Stimulated activated CD4-positive, alpha-beta T cell treated with anti-CD3 and anti-CD28 coated beads, Interleukin-15, amount 100 ng/mL, for 24 hours (primary cell): ENCODE results near the gene TSHZ1.
"Not testable (repeated sequence)": the region's sequence is repeated elsewhere in the genome, so short reads cannot be mapped to it uniquely, and the experiment has no call there.

Experiments
- DNase-seq: peaks from one replicate; pipeline ENCODE4 v3.0.0-alpha.2; 2020

Gene TSHZ1

DNA sequence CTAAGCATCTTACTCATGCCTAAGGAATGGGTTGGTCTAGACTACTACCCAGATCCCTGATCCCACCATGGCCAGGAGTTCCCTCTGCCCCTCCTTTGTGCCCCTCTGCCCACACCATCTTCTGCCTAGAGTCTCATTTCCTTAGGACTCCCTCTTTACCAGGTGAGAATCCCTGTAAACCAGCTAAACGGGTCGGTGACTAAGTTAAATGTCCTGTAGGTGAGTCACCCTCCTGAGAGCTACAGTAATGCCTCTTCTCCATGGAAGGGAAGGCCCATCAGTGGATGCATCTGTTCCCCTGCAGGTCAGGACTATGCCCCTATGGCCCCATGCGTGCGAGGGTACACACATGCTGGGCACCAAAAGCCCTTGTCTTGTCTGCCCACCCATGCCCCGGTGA is 27.1 kb upstream of the TSHZ1 start:
- DNase-seq: no peak

GRCh38 chr18:75183973-75184493 is 26.6 kb upstream of the TSHZ1 start:
- DNase-seq: no peak

GRCh38 chr18:75185460-75185859 is 25.1 kb upstream of the TSHZ1 start:
- no peak for DNase-seq

DNA sequence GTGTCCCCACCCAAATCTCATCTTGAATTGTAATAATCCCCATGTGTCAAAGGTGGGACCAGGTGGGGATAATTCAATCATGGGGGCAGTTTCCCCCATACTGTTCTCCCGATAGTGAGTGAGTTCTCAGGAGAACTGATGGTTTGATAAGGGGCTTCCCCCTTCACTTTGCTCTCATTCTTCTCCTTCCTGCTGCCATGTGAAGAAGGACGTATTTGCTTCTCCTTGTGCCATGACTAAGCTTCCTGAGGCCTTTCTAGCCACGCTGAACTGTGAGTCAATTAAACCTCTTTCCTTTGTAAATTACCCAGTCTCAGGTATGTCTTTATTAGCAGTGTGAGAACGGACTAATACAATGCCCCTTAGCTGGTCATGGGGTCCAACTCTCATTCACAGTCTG is 22.9 kb upstream of the TSHZ1 start:
- DNase-seq: not testable (repeated sequence)

GRCh38 chr18:75189696-75190095 is 20.9 kb upstream of the TSHZ1 start:
- no peak for DNase-seq

GRCh38 chr18:75192899-75193298 is 17.7 kb upstream of the TSHZ1 start:
- DNase-seq: no peak

DNA sequence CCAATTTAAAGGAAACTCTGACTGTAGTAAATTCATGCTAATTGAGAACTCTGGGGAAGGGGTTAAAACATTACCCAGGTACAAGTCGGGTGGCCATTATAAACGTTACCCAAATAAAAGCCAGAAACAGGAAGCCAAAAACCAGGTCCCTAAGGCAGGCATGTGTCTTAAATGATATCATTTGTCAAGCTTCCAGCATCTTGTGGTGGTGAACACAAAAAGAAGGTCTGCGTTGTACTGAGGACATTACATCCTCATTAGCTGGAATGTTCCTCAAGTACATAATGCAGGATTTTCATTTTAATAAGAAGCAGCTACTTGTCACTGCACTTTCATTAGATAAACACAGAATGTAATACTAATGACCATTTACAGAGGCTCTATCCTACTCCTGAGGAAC is 12.6 kb upstream of the TSHZ1 start:
- no peak for DNase-seq

GRCh38 chr18:75199327-75199726 is 11.3 kb upstream of the TSHZ1 start:
- DNase-seq: no peak

GRCh38 chr18:75200071-75200470 is 10.5 kb upstream of the TSHZ1 start:
- no peak for DNase-seq

- no peak for DNase-seq
Observed at GRCh38 chr18:75200605-75201280, 9.9 kb upstream of the TSHZ1 start.

GRCh38 chr18:75201282-75202270 is 9.0 kb upstream of the TSHZ1 start:
- no peak for DNase-seq

- no peak for DNase-seq
Observed at GRCh38 chr18:75202696-75203365, 7.8 kb upstream of the TSHZ1 start.

DNA sequence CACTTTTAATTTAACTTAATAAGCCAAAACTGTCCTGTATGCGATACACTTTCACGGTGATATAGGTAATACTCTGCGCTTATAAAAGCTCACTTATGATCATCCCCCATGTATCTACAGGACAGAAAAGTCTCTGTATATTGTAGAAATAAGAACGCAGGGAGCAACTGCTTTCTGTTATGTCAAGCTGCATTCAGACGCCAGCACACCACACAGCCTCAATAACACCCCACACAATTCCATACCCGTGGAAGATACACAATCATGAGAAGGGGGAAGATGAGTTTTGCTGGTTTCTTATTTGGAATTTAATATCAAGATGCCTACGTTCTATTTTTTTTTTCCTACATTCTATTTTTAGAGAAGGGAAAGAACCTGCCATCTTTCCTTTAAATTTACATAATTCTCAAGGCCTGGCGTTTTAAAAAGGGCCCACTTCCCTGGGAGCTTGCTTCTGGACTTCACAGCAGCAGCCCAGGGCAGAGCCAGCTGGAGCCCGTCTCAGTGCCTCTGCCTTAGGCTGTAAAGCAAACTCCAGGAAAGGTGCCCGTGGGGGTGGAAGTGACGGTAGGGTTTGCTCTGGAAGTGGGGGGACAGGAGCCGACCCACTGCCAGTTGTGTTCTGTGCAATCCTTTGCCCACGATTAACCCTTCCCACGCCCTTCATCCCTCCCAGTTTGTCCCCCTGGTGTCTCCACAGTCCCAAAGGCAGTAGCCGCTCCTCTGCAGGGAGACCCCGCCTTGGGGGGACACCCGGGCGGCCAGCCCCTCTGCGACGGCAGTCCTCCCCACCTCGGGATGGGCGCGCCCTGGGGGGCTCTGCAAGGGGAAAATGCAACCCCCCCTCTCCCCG is 7.0 kb upstream of the TSHZ1 start:
- DNase-seq: no peak

- DNase-seq: no peak
Observed at GRCh38 chr18:75204269-75204731, 6.3 kb upstream of the TSHZ1 start.

GRCh38 chr18:75204732-75205513 is 5.7 kb upstream of the TSHZ1 start:
- no peak for DNase-seq

- no peak for DNase-seq
Observed at GRCh38 chr18:75205514-75206132, 5.0 kb upstream of the TSHZ1 start.

GRCh38 chr18:75206452-75207309 is 3.9 kb upstream of the TSHZ1 start:
- no peak for DNase-seq

- DNase-seq: no peak
Observed at GRCh38 chr18:75207310-75208154, 3.1 kb upstream of the TSHZ1 start.
